ENCODE measurements around the gene NSL1. TPM values are rescaled to one million over a fixed set of nuclear protein-coding genes. Genes with fewer than 3 reads are reported as not detected.
"Not testable (repeated sequence)": the region's sequence is repeated elsewhere in the genome, so short reads cannot be mapped to it uniquely, and the experiment has no call there.

Gene NSL1
- total and polyA plus RNA-seq, 4 experiments from 2014 or later: 38.0 to 61.8 (median 47.4) TPM

DNA sequence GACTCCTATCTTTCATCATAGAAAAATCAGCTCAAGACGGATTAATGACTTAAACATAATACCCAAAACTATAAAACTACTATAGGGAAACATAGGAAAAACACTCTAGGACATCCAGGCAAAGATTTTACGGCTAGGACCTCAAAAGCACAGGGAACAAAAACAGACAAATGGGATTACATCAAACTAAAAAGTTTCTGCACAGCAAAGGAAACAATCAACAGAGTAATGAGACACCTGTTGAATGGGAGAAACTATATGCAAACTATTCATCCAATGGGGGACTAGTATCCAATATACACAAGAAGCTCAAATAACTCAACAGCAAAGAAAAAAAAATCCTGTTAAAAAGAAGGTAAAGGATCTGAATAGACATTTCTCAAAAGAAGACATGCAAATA, 18.6 kb downstream of the NSL1 start:
- no peak for DNase-seq
- H3K9me3 Mint-ChIP-seq: peaks cover 0 to 38% (median 27%) of the 10 kb centered on the region in 8 donors
- peak overlapping the region in 2 of 7 donors; percentile 9 to 10 for H3K27ac Mint-ChIP-seq
- Histone ChIP-seq H3K4me3 (ENCODE audit: low read length in 2 of 2) (no peak overlapping the region), H3K27me3 (ENCODE audit: insufficient read depth, low read length) (no peaks in the 10 kb centered on the region), H3K9me3 (ENCODE audit: control insufficient read depth in 1 of 2, low read length in 2 of 2) (peaks cover 0 to 12% of the 10 kb centered on the region in 2 donors), H3K36me3 (ENCODE audit: insufficient read depth, low read length) (no peaks in the 10 kb centered on the region), H3K27ac (ENCODE audit: low read depth, low read length) (no peak overlapping the region), H3K4me1 (ENCODE audit: insufficient read depth, low read length) (no peaks in the 10 kb centered on the region)
- H3K4me1 Mint-ChIP-seq: peaks cover 14 to 41% (median 29%) of the 10 kb centered on the region in 4 donors
- POLR2A ChIA-PET (ENCODE audit: partially characterized antibody): no interaction called here
- H3K36me3 Mint-ChIP-seq: peaks cover 66 to 69% of the 10 kb centered on the region in 2 donors
- intact Hi-C loops (cut with micrococcal nuclease): no loop called here
- H3K27me3 Mint-ChIP-seq: no peaks in the 10 kb centered on the region
- no peak overlapping the region for H3K4me3 Mint-ChIP-seq
- CTCF ChIA-PET (ENCODE audit: partially characterized antibody): interaction anchor here (1.2 to 1.3 kb wide), 2 partner anchors 9 to 50 kb away, joined by 3 read pairs; no protein-coding TSS in a partner anchor

DNA sequence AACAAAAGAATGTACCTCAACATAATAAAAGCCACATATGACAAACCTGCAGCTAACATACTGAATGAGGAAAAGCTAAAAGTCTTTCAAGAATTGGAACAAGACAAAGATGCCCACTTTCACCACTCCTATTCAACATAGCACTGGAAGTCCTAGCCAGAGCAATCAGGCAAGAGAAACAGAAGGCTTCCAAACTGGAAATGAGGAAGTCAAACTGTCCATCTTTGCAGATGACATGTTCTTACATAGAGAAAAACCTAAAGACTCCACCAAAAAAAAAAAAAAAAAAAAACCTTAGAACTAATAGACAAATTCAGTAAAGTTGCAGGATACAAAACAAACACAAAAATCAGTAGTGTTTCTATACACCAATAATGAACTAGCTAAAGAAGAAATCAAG, 20.2 kb downstream of the NSL1 start:
- DNase-seq: no peak
- no peaks in the 10 kb centered on the region for H3K27me3 Mint-ChIP-seq
- peaks cover 65 to 76% of the 10 kb centered on the region in 2 donors for H3K36me3 Mint-ChIP-seq
- H3K4me3 Mint-ChIP-seq: peak overlapping the region in 1 of 8 donors; percentile 31
- peaks cover 2 to 54% (median 38%) of the 10 kb centered on the region in 8 donors for H3K9me3 Mint-ChIP-seq
- H3K4me1 Mint-ChIP-seq: peaks cover 17 to 47% (median 32%) of the 10 kb centered on the region in 4 donors
- POLR2A ChIA-PET (ENCODE audit: partially characterized antibody): no interaction called here
- H3K27ac Mint-ChIP-seq: no peak overlapping the region
- no peaks in the 10 kb centered on the region for H3K4me1 ChIP-seq (ENCODE audit: insufficient read depth, low read length)
- intact Hi-C loops (cut with micrococcal nuclease): no loop called here
- peaks cover 0 to 12% of the 10 kb centered on the region in 2 donors for H3K9me3 ChIP-seq (ENCODE audit: control insufficient read depth in 1 of 2, low read length in 2 of 2)
- no peaks in the 10 kb centered on the region for H3K27me3 ChIP-seq (ENCODE audit: insufficient read depth, low read length)
- no peaks in the 10 kb centered on the region for H3K36me3 ChIP-seq (ENCODE audit: insufficient read depth, low read length)
- no peak overlapping the region for H3K27ac ChIP-seq (ENCODE audit: low read depth, low read length)
- CTCF ChIA-PET (ENCODE audit: partially characterized antibody): interaction anchor here (1.1 to 1.2 kb wide), 2 partner anchors 11 to 294 kb away, joined by 3 to 5 read pairs; no protein-coding TSS in a partner anchor
- no peak overlapping the region for H3K4me3 ChIP-seq (ENCODE audit: low read length in 2 of 2)

DNA sequence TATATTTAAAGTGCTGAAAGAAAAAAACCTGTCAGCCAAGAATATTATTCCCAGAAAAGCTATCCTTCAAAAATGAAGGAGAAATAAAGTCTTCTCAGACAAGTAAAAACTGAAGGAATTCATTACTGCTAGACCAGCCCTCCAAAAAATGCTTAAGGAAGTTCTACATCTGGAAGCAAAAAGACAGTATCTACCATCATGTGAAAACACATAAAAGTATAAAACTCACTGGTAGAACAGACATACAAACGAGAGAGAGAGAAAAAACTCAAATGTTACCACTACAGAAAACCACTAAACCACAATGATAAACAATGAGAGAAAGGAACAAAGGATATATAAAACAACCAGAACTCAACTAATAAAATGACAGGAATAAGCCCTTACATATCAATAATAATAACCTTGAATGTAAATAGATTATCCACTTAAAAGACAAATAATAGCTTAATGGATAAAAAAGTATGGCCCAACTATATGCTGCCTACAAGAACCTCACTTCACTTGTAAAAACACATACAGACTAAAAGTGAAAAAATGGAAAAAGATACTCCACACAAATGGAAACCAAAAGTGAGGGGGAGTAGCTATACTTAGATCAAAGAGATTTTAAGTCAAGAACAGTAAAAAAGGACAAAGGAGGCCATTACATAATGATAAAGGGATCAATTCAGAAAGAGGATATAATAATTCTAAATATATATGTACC, 22.0 kb downstream of the NSL1 start:
- H3K4me3 Mint-ChIP-seq: peak overlapping the region in 1 of 8 donors; percentile 3

DNA sequence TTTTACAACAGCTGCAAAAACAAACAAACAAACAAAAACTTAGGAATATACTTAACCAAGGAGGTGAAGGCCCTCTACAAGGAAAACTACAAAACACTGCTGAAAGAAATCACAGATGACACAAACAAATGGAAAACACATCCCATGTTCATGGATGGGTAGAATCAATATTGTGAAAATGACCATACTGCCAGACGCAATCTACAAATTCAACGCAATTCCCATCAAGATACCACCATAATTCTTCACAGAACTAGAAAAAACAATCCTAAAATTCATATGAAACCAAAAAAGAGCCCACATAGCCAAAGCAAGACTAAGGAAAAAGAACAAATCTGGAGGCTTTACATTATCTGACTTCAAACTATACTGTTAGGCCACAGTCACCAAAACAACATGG, 24.8 kb downstream of the NSL1 start:
- POLR2A ChIA-PET (ENCODE audit: partially characterized antibody): not testable (repeated sequence)
- H3K4me1 Mint-ChIP-seq: peaks cover 19 to 51% (median 36%) of the 10 kb centered on the region in 4 donors

More for the DNA sequence above, 22.0 kb downstream of the NSL1 start:
- H3K27ac Mint-ChIP-seq: peak overlapping the region; percentile 5 to 71 (median 47)
- Histone ChIP-seq H3K27me3 (ENCODE audit: insufficient read depth, low read length) (no peaks in the 10 kb centered on the region), H3K36me3 (ENCODE audit: insufficient read depth, low read length) (no peaks in the 10 kb centered on the region), H3K27ac (ENCODE audit: low read depth, low read length) (no peak overlapping the region), H3K4me3 (ENCODE audit: low read length in 2 of 2) (no peak overlapping the region), H3K9me3 (ENCODE audit: control insufficient read depth in 1 of 2, low read length in 2 of 2) (peaks cover 0 to 12% of the 10 kb centered on the region in 2 donors), H3K4me1 (ENCODE audit: insufficient read depth, low read length) (no peaks in the 10 kb centered on the region)
- H3K27me3 Mint-ChIP-seq: no peaks in the 10 kb centered on the region
- ChIA-PET POLR2A (ENCODE audit: partially characterized antibody) (no interaction called here), CTCF (ENCODE audit: partially characterized antibody) (interaction anchor here (0.8 to 2.0 kb wide), 6 partner anchors 9 to 312 kb away, joined by 3 to 8 read pairs (median 4); no protein-coding TSS in a partner anchor)
- intact Hi-C loops (cut with micrococcal nuclease): no loop called here
- H3K36me3 Mint-ChIP-seq: peaks cover 70 to 82% of the 10 kb centered on the region in 2 donors
- H3K4me1 Mint-ChIP-seq: peaks cover 22 to 49% (median 36%) of the 10 kb centered on the region in 4 donors
- DNase-seq: peak in 2 of 5 donors; percentile 10 to 16
- H3K9me3 Mint-ChIP-seq: peaks cover 2 to 57% (median 40%) of the 10 kb centered on the region in 8 donors

DNA sequence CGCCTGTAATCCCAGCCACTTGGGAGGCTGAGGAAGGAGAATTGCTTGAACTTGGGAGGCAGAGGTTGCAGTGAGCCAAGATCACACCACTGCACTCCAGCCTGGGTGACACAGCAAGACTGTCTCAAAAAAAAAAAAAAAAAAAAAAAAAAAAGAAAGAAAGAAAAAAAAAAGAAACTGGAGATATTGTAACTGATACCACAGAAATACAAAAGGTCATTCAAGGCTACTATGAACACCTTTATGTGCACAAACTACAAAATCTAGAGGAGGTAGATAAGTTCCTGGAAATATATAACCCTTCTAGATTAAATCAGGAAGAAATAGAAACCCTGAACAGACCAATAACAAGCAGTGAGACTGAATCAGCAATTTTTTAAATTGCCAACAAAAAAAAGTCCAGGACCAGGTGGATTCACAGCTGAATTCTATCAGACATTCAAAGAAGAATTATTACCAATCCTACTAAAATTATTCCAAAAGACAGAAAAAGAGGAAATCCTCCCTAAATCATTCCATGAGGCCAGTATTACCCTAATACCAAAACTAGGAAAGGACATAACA, 26.8 kb downstream of the NSL1 start:
- H3K4me1 ChIP-seq (ENCODE audit: insufficient read depth, low read length); H3K27ac ChIP-seq (ENCODE audit: low read depth, low read length); H3K36me3 ChIP-seq (ENCODE audit: insufficient read depth, low read length); H3K9me3 ChIP-seq (ENCODE audit: control insufficient read depth in 1 of 2, low read length in 2 of 2); H3K4me3 ChIP-seq (ENCODE audit: low read length in 2 of 2); H3K27me3 ChIP-seq (ENCODE audit: insufficient read depth, low read length); H3K4me3 Mint-ChIP-seq; POLR2A ChIA-PET (ENCODE audit: partially characterized antibody); H3K27me3 Mint-ChIP-seq; DNase-seq: not testable (repeated sequence)
- Mint-ChIP-seq H3K9me3 (peaks cover 2 to 36% (median 27%) of the 10 kb centered on the region in 8 donors), H3K27ac (peak overlapping the region in 2 of 7 donors; percentile 48 to 66), H3K4me1 (peaks cover 16 to 57% (median 32%) of the 10 kb centered on the region in 4 donors), H3K36me3 (peaks cover 54 to 75% of the 10 kb centered on the region in 2 donors)
- intact Hi-C loops (cut with micrococcal nuclease): loop anchor here (5.0 kb wide), 1 partner anchor 97 kb away; no protein-coding TSS in a partner anchor
- CTCF ChIA-PET (ENCODE audit: partially characterized antibody): interaction anchor here (0.6 to 0.9 kb wide), 2 partner anchors 14 to 97 kb away, joined by 3 to 4 read pairs; no protein-coding TSS in a partner anchor

More for the DNA sequence above, 24.8 kb downstream of the NSL1 start:
- Mint-ChIP-seq H3K27ac (peak overlapping the region in 2 of 7 donors; percentile 23 to 46), H3K9me3 (peaks cover 2 to 54% (median 39%) of the 10 kb centered on the region in 8 donors), H3K36me3 (peaks cover 69 to 82% of the 10 kb centered on the region in 2 donors)
- peaks cover 0 to 12% of the 10 kb centered on the region in 2 donors for H3K9me3 ChIP-seq (ENCODE audit: control insufficient read depth in 1 of 2, low read length in 2 of 2)
- CTCF ChIA-PET (ENCODE audit: partially characterized antibody): interaction anchor here (1.3 kb wide), 1 partner anchor 17 kb away, joined by 8 read pairs; no protein-coding TSS in a partner anchor
- intact Hi-C loops (cut with micrococcal nuclease); H3K36me3 ChIP-seq (ENCODE audit: insufficient read depth, low read length); H3K4me3 Mint-ChIP-seq; H3K4me3 ChIP-seq (ENCODE audit: low read length in 2 of 2); H3K27me3 ChIP-seq (ENCODE audit: insufficient read depth, low read length); DNase-seq; H3K27me3 Mint-ChIP-seq; H3K27ac ChIP-seq (ENCODE audit: low read depth, low read length); H3K4me1 ChIP-seq (ENCODE audit: insufficient read depth, low read length): not testable (repeated sequence)

DNA sequence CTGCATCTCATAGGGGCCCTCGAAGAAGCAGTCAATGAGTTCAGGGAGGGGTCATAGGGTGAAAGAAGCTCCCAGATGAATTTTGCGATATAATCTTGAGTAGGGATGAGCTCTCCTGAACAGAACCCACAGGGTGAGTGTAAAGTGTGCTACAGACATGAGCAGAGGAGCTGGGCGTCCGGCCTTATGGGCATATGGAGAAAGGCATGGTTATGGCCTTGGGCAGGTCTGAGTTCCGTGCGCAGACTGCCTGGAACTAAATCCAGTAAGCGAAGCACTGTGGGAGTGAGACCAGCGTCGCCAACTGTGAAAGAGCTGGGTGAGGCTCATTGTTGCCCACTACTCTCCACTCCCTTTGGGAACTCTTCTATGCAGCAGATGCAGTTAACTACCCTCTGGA, 28.7 kb downstream of the NSL1 start:
- H3K4me3 ChIP-seq (ENCODE audit: low read length in 2 of 2): no peak overlapping the region
- Mint-ChIP-seq H3K36me3 (peaks cover 43 to 59% of the 10 kb centered on the region in 2 donors), H3K4me1 (peaks cover 14 to 43% (median 27%) of the 10 kb centered on the region in 4 donors), H3K27me3 (no peaks in the 10 kb centered on the region), H3K27ac (no peak overlapping the region), H3K9me3 (peaks cover 2 to 18% (median 12%) of the 10 kb centered on the region in 8 donors), H3K4me3 (no peak overlapping the region)
- DNase-seq: no peak
- no peaks in the 10 kb centered on the region for H3K9me3 ChIP-seq (ENCODE audit: control insufficient read depth in 1 of 2, low read length in 2 of 2)
- no peak overlapping the region for H3K27ac ChIP-seq (ENCODE audit: low read depth, low read length)
- intact Hi-C loops (cut with micrococcal nuclease): loop anchor here (5.0 kb wide), 1 partner anchor 96 kb away; no protein-coding TSS in a partner anchor
- ChIA-PET POLR2A (ENCODE audit: partially characterized antibody) (no interaction called here), CTCF (ENCODE audit: partially characterized antibody) (interaction anchor here (0.7 to 3.4 kb wide), 3 partner anchors 12 to 98 kb away, joined by 3 to 15 read pairs (median 14); no protein-coding TSS in a partner anchor)
- H3K4me1 ChIP-seq (ENCODE audit: insufficient read depth, low read length): no peaks in the 10 kb centered on the region
- H3K36me3 ChIP-seq (ENCODE audit: insufficient read depth, low read length): peaks cover 8% of the 10 kb centered on the region
- no peaks in the 10 kb centered on the region for H3K27me3 ChIP-seq (ENCODE audit: insufficient read depth, low read length)

- peaks cover 14 to 41% (median 25%) of the 10 kb centered on the region in 4 donors for H3K4me1 Mint-ChIP-seq
- Histone ChIP-seq H3K4me1 (ENCODE audit: insufficient read depth, low read length) (no peaks in the 10 kb centered on the region), H3K27ac (ENCODE audit: low read depth, low read length) (no peak overlapping the region), H3K27me3 (ENCODE audit: insufficient read depth, low read length) (no peaks in the 10 kb centered on the region), H3K9me3 (ENCODE audit: control insufficient read depth in 1 of 2, low read length in 2 of 2) (no peaks in the 10 kb centered on the region), H3K4me3 (ENCODE audit: low read length in 2 of 2) (no peak overlapping the region), H3K36me3 (ENCODE audit: insufficient read depth, low read length) (peaks cover 8% of the 10 kb centered on the region)
- peaks cover 38 to 53% of the 10 kb centered on the region in 2 donors for H3K36me3 Mint-ChIP-seq
- intact Hi-C loops (cut with micrococcal nuclease): loop anchor here (5.0 kb wide), 1 partner anchor 95 kb away; no protein-coding TSS in a partner anchor
- CTCF ChIA-PET (ENCODE audit: partially characterized antibody): interaction anchor here (1.0 to 3.4 kb wide), 4 partner anchors 13 to 98 kb away, joined by 3 to 15 read pairs (median 8); no protein-coding TSS in a partner anchor
- POLR2A ChIA-PET (ENCODE audit: partially characterized antibody): interaction anchor here (0.6 kb wide), 1 partner anchor 79 kb away, joined by 3 read pairs; no protein-coding TSS in a partner anchor
- no peak for DNase-seq
- no peaks in the 10 kb centered on the region for H3K27me3 Mint-ChIP-seq
- H3K9me3 Mint-ChIP-seq: peaks cover 0 to 12% (median 6%) of the 10 kb centered on the region in 8 donors
- H3K4me3 Mint-ChIP-seq: no peak overlapping the region
- no peak overlapping the region for H3K27ac Mint-ChIP-seq
These were observed 29.3 kb downstream of the NSL1 start for GRCh38 chr1:212762234-212762633.

Measured in CD4-positive, alpha-beta memory T cell (primary cell).